ENCODE results near the gene PDE4A. TPM values are rescaled to one million over a fixed set of nuclear protein-coding genes. Genes with fewer than 3 reads are reported as not detected.
A peak's percentile ranks its signal among the peaks of the same experiment; 100 is the strongest.

The PDE4A gene
- total and polyA plus RNA-seq, 2 experiments from 2014 or later = 2.4 to 15.9 TPM

- H3K9me2 ChIP-seq (ENCODE audit: insufficient read depth) = no peaks in the 10 kb centered on the region
- no peak overlapping the region for H3K27ac ChIP-seq
- peak overlapping the region; percentile 98 for H2AFZ ChIP-seq
- peak overlapping the region; percentile 72 for H3K9ac ChIP-seq
- WGBS, 2 experiments (ENCODE audit: low coverage in 1 of 2, low lambda C conversion rate in 2 of 2, missing lambda C conversion rate in 2 of 2) = 7% methylated on average over 9 of the region's 9 CpGs
- H3K36me3 ChIP-seq (ENCODE audit: low read depth) = no peaks in the 10 kb centered on the region
- H3K4me2 ChIP-seq (ENCODE audit: unreplicated experiment) = peak overlapping the region; percentile 92
- H3F3A ChIP-seq (ENCODE audit: insufficient read depth) = peaks cover 18% of the 10 kb centered on the region; the same call in 1 of the 2 replicates
- no peaks in the 10 kb centered on the region for H3K9me3 ChIP-seq (ENCODE audit: low read depth)
- no peaks in the 10 kb centered on the region for H3K79me2 ChIP-seq (ENCODE audit: insufficient read depth)
- H4K20me1 ChIP-seq (ENCODE audit: insufficient read depth) = no peaks in the 10 kb centered on the region
- TF ChIP-seq EZH2 (IDR thresholded peaks at IDR 0.05; ENCODE audit: insufficient read depth, poor library complexity, severe bottlenecking) = no peak
- TF ChIP-seq EZH2phosphoT487 (IDR thresholded peaks at IDR 0.05; ENCODE audit: insufficient read depth, low read depth) = no peak
- DNase-seq = no peak
- peak overlapping the region; percentile 84 for H3K4me3 ChIP-seq
- in situ Hi-C loops (cut with MboI) = no loop called here
- H3K4me1 ChIP-seq (ENCODE audit: insufficient read depth) = peaks cover 7% of the 10 kb centered on the region; the same call in 1 of the 2 replicates
- peaks cover 11% of the 10 kb centered on the region; the same call in 1 of the 2 replicates for H3K27me3 ChIP-seq (replicated peaks; ENCODE audit: insufficient read depth)
Observed at GRCh38 chr19:10416083-10416379, 4.3 kb upstream of the PDE4A start.

DNA sequence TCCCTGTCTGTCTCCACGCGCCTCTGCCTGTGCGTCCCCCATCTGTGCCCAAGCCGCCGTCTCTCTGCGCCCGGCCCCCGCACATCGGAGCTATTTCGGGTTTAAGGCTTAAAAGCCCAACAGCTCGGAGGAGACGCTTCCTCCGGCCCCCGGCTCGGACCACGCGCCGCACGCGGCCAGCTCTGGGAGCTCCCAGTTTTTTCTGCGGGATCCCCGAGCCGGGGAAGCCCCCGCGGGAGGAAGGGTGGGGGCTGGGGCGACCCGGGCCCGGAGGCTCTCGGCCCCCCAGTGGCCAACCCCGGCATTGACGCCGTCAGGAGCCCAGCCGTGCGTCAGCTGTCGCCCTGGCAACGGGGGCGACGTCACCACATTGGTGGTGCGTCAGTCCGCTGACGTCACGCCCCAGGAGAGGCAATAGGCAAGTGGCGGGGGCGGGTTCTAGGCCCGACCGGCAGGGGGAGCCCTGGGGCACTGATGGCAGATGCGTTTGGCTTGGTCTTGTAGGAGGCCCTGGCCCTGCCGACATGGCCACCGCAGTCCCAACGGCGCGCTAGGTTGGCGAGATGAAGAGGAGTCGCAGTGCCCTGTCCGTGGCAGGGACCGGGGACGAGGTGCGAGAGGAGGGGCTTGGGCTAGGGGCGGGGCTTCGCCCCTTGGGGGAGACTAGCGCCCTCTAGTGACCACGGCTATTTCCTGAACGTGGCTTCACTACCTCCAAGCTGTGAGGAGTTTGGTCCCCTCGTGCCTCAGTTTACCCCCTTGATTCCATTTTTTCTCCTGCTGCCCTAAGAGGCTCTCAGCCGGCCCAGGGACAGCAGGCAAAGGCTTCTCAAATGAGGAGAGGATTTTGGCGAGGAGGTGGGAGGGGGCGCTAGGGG lies 3.7 kb upstream of the PDE4A start:
- H3K79me2 ChIP-seq (ENCODE audit: insufficient read depth) = no peaks in the 10 kb centered on the region
- peaks cover 7% of the 10 kb centered on the region; the same call in 1 of the 2 replicates for H3K4me1 ChIP-seq (ENCODE audit: insufficient read depth)
- H3K4me3 ChIP-seq = peak overlapping the region; percentile 84
- no peak for TF ChIP-seq EZH2 (IDR thresholded peaks at IDR 0.05; ENCODE audit: insufficient read depth, poor library complexity, severe bottlenecking)
- H4K20me1 ChIP-seq (ENCODE audit: insufficient read depth) = no peaks in the 10 kb centered on the region
- no peaks in the 10 kb centered on the region for H3K9me2 ChIP-seq (ENCODE audit: insufficient read depth)
- H3K27ac ChIP-seq = no peak overlapping the region
- 5 to 7% methylated on average over 54 to 67 of the region's 67 CpGs for WGBS, 2 experiments (ENCODE audit: low coverage in 1 of 2, low lambda C conversion rate in 2 of 2, missing lambda C conversion rate in 2 of 2)
- H3K27me3 ChIP-seq (replicated peaks; ENCODE audit: insufficient read depth) = peaks cover 17% of the 10 kb centered on the region; the same call in 1 of the 2 replicates
- DNase-seq = peak; percentile 93
- H3K9me3 ChIP-seq (ENCODE audit: low read depth) = no peaks in the 10 kb centered on the region
- H3K36me3 ChIP-seq (ENCODE audit: low read depth) = no peaks in the 10 kb centered on the region
- in situ Hi-C loops (cut with MboI) = no loop called here
- H3K4me2 ChIP-seq (ENCODE audit: unreplicated experiment) = peak overlapping the region; percentile 92
- peaks cover 18% of the 10 kb centered on the region; the same call in 1 of the 2 replicates for H3F3A ChIP-seq (ENCODE audit: insufficient read depth)
- peak overlapping the region; percentile 98 for H2AFZ ChIP-seq
- peak overlapping the region; percentile 72 for H3K9ac ChIP-seq

GRCh38 chr19:10417541-10418234 lies 2.6 kb upstream of the PDE4A start:
- in situ Hi-C loops (cut with MboI) = no loop called here
- H3F3A ChIP-seq (ENCODE audit: insufficient read depth) = peaks cover 18% of the 10 kb centered on the region; the same call in 1 of the 2 replicates
- no peaks in the 10 kb centered on the region for H3K9me3 ChIP-seq (ENCODE audit: low read depth)
- no peak overlapping the region for H3K27ac ChIP-seq
- no peak for DNase-seq
- H3K79me2 ChIP-seq (ENCODE audit: insufficient read depth) = no peaks in the 10 kb centered on the region
- H3K4me3 ChIP-seq = no peak overlapping the region
- no peaks in the 10 kb centered on the region for H3K36me3 ChIP-seq (ENCODE audit: low read depth)
- no peaks in the 10 kb centered on the region for H4K20me1 ChIP-seq (ENCODE audit: insufficient read depth)
- WGBS, 2 experiments (ENCODE audit: low coverage in 1 of 2, low lambda C conversion rate in 2 of 2, missing lambda C conversion rate in 2 of 2) = 7 to 13% methylated on average over 29 to 30 of the region's 30 CpGs
- TF ChIP-seq EZH2phosphoT487 (IDR thresholded peaks at IDR 0.05; ENCODE audit: insufficient read depth, low read depth) (no peak), EZH2 (IDR thresholded peaks at IDR 0.05; ENCODE audit: insufficient read depth, poor library complexity, severe bottlenecking) (no peak)
- H3K9me2 ChIP-seq (ENCODE audit: insufficient read depth) = no peaks in the 10 kb centered on the region
- H3K4me2 ChIP-seq (ENCODE audit: unreplicated experiment) = no peak overlapping the region
- H2AFZ ChIP-seq = no peak overlapping the region
- H3K9ac ChIP-seq = no peak overlapping the region
- peaks cover 7% of the 10 kb centered on the region; the same call in 1 of the 2 replicates for H3K4me1 ChIP-seq (ENCODE audit: insufficient read depth)
- H3K27me3 ChIP-seq (replicated peaks; ENCODE audit: insufficient read depth) = peaks cover 23% of the 10 kb centered on the region

GRCh38 chr19:10418235-10418484 lies 2.2 kb upstream of the PDE4A start:
- no peaks in the 10 kb centered on the region for H3K79me2 ChIP-seq (ENCODE audit: insufficient read depth)
- H2AFZ ChIP-seq = no peak overlapping the region
- in situ Hi-C loops (cut with MboI) = no loop called here
- no peak for TF ChIP-seq EZH2phosphoT487 (IDR thresholded peaks at IDR 0.05; ENCODE audit: insufficient read depth, low read depth)
- peak; percentile 41 for TF ChIP-seq EZH2 (IDR thresholded peaks at IDR 0.05; ENCODE audit: insufficient read depth, poor library complexity, severe bottlenecking)
- no peaks in the 10 kb centered on the region for H3K9me2 ChIP-seq (ENCODE audit: insufficient read depth)
- no peak overlapping the region for H3K4me3 ChIP-seq
- H3K9ac ChIP-seq = no peak overlapping the region
- H3K27me3 ChIP-seq (replicated peaks; ENCODE audit: insufficient read depth) = peaks cover 23% of the 10 kb centered on the region
- DNase-seq = peak; percentile 29
- no peak overlapping the region for H3K27ac ChIP-seq
- H3F3A ChIP-seq (ENCODE audit: insufficient read depth) = peaks cover 18% of the 10 kb centered on the region; the same call in 1 of the 2 replicates
- H3K4me1 ChIP-seq (ENCODE audit: insufficient read depth) = peaks cover 7% of the 10 kb centered on the region; the same call in 1 of the 2 replicates
- WGBS, 2 experiments (ENCODE audit: low coverage in 1 of 2, low lambda C conversion rate in 2 of 2, missing lambda C conversion rate in 2 of 2) = 0 to 9% methylated on average over 3 of the region's 3 CpGs
- H3K9me3 ChIP-seq (ENCODE audit: low read depth) = no peaks in the 10 kb centered on the region
- no peaks in the 10 kb centered on the region for H4K20me1 ChIP-seq (ENCODE audit: insufficient read depth)
- H3K36me3 ChIP-seq (ENCODE audit: low read depth) = no peaks in the 10 kb centered on the region
- no peak overlapping the region for H3K4me2 ChIP-seq (ENCODE audit: unreplicated experiment)
